ENCODE results near the gene HDHD3. TPM values are rescaled to one million over a fixed set of nuclear protein-coding genes. Genes with fewer than 3 reads are reported as not detected.
A peak's percentile ranks its signal among the peaks of the same experiment; 100 is the strongest.
"Not testable (repeated sequence)": the region's sequence is repeated elsewhere in the genome, so short reads cannot be mapped to it uniquely, and the experiment has no call there.

Gene HDHD3
- polyA plus RNA-seq, 3 donors = 8.3 to 12.0 (median 9.2) TPM

GRCh38 chr9:113368982-113369854 is 7.6 kb downstream of the HDHD3 start:
- Histone ChIP-seq H3K4me1 (ENCODE audit: control insufficient read depth in 1 of 2, insufficient read depth in 2 of 2, low read length in 2 of 2) (peaks cover 11 to 16% of the 10 kb centered on the region in 2 donors), H3K27ac (ENCODE audit: low read depth in 1 of 2, low read length in 2 of 2) (no peak overlapping the region), H4K20me1 (ENCODE audit: insufficient read depth, low read length) (no peaks in the 10 kb centered on the region), H3K36me3 (replicated peaks in 1 of 2; ENCODE audit: control insufficient read depth in 1 of 2, insufficient read depth in 2 of 2, low read length in 2 of 2) (peaks cover 7 to 17% of the 10 kb centered on the region in 2 donors), H3K27me3 (ENCODE audit: control insufficient read depth in 2 of 2, insufficient read depth in 2 of 2, low read length in 2 of 2) (no peaks in the 10 kb centered on the region), H3K4me3 (replicated peaks in 1 of 3; ENCODE audit: low read depth in 2 of 3, low read length in 3 of 3) (no peak overlapping the region), H3K79me2 (ENCODE audit: insufficient read depth, low read length) (no peaks in the 10 kb centered on the region), H2AFZ (ENCODE audit: insufficient read depth, low read depth, low read length, poor library complexity, severe bottlenecking) (no peak overlapping the region), H3K9me3 (replicated peaks in 1 of 2; ENCODE audit: control insufficient read depth in 1 of 2, insufficient read depth in 1 of 2, low read length in 2 of 2) (no peaks in the 10 kb centered on the region), H3K4me2 (replicated peaks; ENCODE audit: extremely low read depth, low read length, poor library complexity, severe bottlenecking) (no peak overlapping the region), H3K9ac (ENCODE audit: insufficient read depth, low read length, poor library complexity, severe bottlenecking) (no peak overlapping the region)
- intact Hi-C loops (cut with micrococcal nuclease) = no loop called here
- Mint-ChIP-seq H3K4me1 (peaks cover 16% of the 10 kb centered on the region), H3K9me3 (no peaks in the 10 kb centered on the region), H3K27ac (no peak overlapping the region), H3K27me3 (ENCODE audit: low read depth in 3 of 3) (peaks cover 0 to 1% (median 0%) of the 10 kb centered on the region in 3 donors), H3K4me3 (no peak overlapping the region), H3K36me3 (peaks cover 4 to 17% of the 10 kb centered on the region in 2 donors)
- DNase-seq = no peak
- 93% methylated on average over 10 of the region's 13 CpGs for WGBS (ENCODE audit: insufficient coverage)
- TF ChIP-seq CTCF (IDR thresholded peaks at IDR 0.05) = no peak

GRCh38 chr9:113368348-113368981 is 8.3 kb downstream of the HDHD3 start:
- H3K4me2 ChIP-seq (replicated peaks; ENCODE audit: extremely low read depth, low read length, poor library complexity, severe bottlenecking) = no peak overlapping the region
- H3K27me3 ChIP-seq (ENCODE audit: control insufficient read depth in 2 of 2, insufficient read depth in 2 of 2, low read length in 2 of 2) = no peaks in the 10 kb centered on the region
- Mint-ChIP-seq H3K4me1 (peaks cover 16% of the 10 kb centered on the region), H3K4me3 (no peak overlapping the region), H3K36me3 (peaks cover 4 to 10% of the 10 kb centered on the region in 2 donors), H3K9me3 (no peaks in the 10 kb centered on the region), H3K27ac (no peak overlapping the region), H3K27me3 (ENCODE audit: low read depth in 3 of 3) (peaks cover 0 to 1% (median 0%) of the 10 kb centered on the region in 3 donors)
- H3K4me1 ChIP-seq (ENCODE audit: control insufficient read depth in 1 of 2, insufficient read depth in 2 of 2, low read length in 2 of 2) = peaks cover 11 to 16% of the 10 kb centered on the region in 2 donors
- H2AFZ ChIP-seq (ENCODE audit: insufficient read depth, low read depth, low read length, poor library complexity, severe bottlenecking) = no peak overlapping the region
- no peak overlapping the region for H3K9ac ChIP-seq (ENCODE audit: insufficient read depth, low read length, poor library complexity, severe bottlenecking)
- H3K79me2 ChIP-seq (ENCODE audit: insufficient read depth, low read length) = no peaks in the 10 kb centered on the region
- no peak for DNase-seq
- no peak for TF ChIP-seq CTCF (IDR thresholded peaks at IDR 0.05)
- intact Hi-C loops (cut with micrococcal nuclease) = no loop called here
- H3K27ac ChIP-seq (ENCODE audit: low read depth in 1 of 2, low read length in 2 of 2) = no peak overlapping the region
- no peak overlapping the region for H3K4me3 ChIP-seq (replicated peaks in 1 of 3; ENCODE audit: low read depth in 2 of 3, low read length in 3 of 3)
- 100% methylated on average over 3 of the region's 5 CpGs for WGBS (ENCODE audit: insufficient coverage)
- H4K20me1 ChIP-seq (ENCODE audit: insufficient read depth, low read length) = no peaks in the 10 kb centered on the region
- no peaks in the 10 kb centered on the region for H3K9me3 ChIP-seq (replicated peaks in 1 of 2; ENCODE audit: control insufficient read depth in 1 of 2, insufficient read depth in 1 of 2, low read length in 2 of 2)
- peaks cover 0 to 9% of the 10 kb centered on the region in 2 donors for H3K36me3 ChIP-seq (replicated peaks in 1 of 2; ENCODE audit: control insufficient read depth in 1 of 2, insufficient read depth in 2 of 2, low read length in 2 of 2)

- H4K20me1 ChIP-seq (ENCODE audit: insufficient read depth, low read length); H3K27me3 ChIP-seq (ENCODE audit: control insufficient read depth in 2 of 2, insufficient read depth in 2 of 2, low read length in 2 of 2); H3K79me2 ChIP-seq (ENCODE audit: insufficient read depth, low read length); H3K27me3 Mint-ChIP-seq (ENCODE audit: low read depth in 3 of 3); intact Hi-C loops (cut with micrococcal nuclease); H3K4me3 Mint-ChIP-seq; H3K9ac ChIP-seq (ENCODE audit: insufficient read depth, low read length, poor library complexity, severe bottlenecking); H3K36me3 Mint-ChIP-seq; H3K4me3 ChIP-seq (replicated peaks in 1 of 3; ENCODE audit: low read depth in 2 of 3, low read length in 3 of 3); H3K36me3 ChIP-seq (replicated peaks in 1 of 2; ENCODE audit: control insufficient read depth in 1 of 2, insufficient read depth in 2 of 2, low read length in 2 of 2); H3K9me3 ChIP-seq (replicated peaks in 1 of 2; ENCODE audit: control insufficient read depth in 1 of 2, insufficient read depth in 1 of 2, low read length in 2 of 2); H3K9me3 Mint-ChIP-seq; H3K4me2 ChIP-seq (replicated peaks; ENCODE audit: extremely low read depth, low read length, poor library complexity, severe bottlenecking): not testable (repeated sequence)
- Histone ChIP-seq H3K27ac (ENCODE audit: low read depth in 1 of 2, low read length in 2 of 2) (peak overlapping the region in 1 of 2 donors; percentile 70), H3K4me1 (ENCODE audit: control insufficient read depth in 1 of 2, insufficient read depth in 2 of 2, low read length in 2 of 2) (peaks cover 11 to 16% of the 10 kb centered on the region in 2 donors), H2AFZ (ENCODE audit: insufficient read depth, low read depth, low read length, poor library complexity, severe bottlenecking) (peak overlapping the region; percentile 68)
- WGBS (ENCODE audit: insufficient coverage) = 0% methylated on average over 1 of the region's 3 CpGs
- Mint-ChIP-seq H3K27ac (peak overlapping the region in 6 of 7 donors; percentile 34 to 86 (median 58)), H3K4me1 (peaks cover 16% of the 10 kb centered on the region)
- peak; percentile 37 to 54 (median 49) for DNase-seq
Observed at GRCh38 chr9:113365652-113366051, 11.1 kb downstream of the HDHD3 start.

Data from CD14-positive monocyte (primary cell).